ENCODE results near the gene PTHLH.

Gene PTHLH

DNA sequence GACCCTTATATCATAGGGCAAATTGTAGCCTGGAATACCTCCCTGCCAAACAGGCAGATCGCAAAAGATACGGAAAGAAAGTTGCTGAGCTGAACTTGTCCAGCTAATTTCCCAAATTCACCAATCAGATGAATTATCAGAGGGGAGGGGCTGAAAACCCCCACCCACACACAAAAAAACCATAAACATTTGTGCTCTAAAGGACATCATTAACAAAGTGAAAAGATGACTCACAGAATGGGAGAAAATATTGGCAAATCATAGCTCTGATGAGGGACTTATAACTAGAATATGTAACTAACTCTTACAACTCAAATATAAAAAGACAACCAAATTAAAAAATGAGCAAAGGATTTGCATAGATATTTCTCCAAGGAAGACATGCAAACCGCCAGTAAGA, 36.3 kb downstream of the PTHLH start:
- TF ChIP-seq, protein P1, sequence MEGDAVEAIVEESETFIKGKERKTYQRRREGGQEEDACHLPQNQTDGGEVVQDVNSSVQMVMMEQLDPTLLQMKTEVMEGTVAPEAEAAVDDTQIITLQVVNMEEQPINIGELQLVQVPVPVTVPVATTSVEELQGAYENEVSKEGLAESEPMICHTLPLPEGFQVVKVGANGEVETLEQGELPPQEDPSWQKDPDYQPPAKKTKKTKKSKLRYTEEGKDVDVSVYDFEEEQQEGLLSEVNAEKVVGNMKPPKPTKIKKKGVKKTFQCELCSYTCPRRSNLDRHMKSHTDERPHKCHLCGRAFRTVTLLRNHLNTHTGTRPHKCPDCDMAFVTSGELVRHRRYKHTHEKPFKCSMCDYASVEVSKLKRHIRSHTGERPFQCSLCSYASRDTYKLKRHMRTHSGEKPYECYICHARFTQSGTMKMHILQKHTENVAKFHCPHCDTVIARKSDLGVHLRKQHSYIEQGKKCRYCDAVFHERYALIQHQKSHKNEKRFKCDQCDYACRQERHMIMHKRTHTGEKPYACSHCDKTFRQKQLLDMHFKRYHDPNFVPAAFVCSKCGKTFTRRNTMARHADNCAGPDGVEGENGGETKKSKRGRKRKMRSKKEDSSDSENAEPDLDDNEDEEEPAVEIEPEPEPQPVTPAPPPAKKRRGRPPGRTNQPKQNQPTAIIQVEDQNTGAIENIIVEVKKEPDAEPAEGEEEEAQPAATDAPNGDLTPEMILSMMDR (IDR thresholded peaks at IDR 0.05) = no peak

GRCh38 chr12:27934276-27934675, 38.3 kb downstream of the PTHLH start:
- TF ChIP-seq, protein P1 (IDR thresholded peaks at IDR 0.05) = no peak

- TF ChIP-seq, protein P1 (IDR thresholded peaks at IDR 0.05) = no peak
Observed at GRCh38 chr12:27931390-27931789, 41.1 kb downstream of the PTHLH start.

DNA sequence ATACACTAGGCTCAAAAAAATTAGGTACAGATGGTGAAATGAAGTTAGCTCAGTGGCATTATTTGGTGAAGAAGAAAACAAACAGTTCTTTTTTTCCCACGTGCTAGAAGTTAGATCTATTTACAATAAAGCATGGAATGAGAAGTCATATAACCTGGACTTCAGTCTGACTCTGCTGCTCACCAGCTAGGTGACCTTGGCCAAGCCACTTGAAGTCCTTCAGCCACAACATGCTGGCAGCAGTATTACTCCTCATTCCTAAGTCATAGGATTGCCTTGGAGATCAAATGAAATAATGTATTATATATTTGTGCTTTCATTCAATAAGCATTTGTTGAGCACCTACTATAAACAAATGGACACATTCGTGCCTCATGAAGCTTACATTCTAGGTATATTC, 45.2 kb downstream of the PTHLH start:
- TF ChIP-seq, protein P1 (IDR thresholded peaks at IDR 0.05) = no peak

DNA sequence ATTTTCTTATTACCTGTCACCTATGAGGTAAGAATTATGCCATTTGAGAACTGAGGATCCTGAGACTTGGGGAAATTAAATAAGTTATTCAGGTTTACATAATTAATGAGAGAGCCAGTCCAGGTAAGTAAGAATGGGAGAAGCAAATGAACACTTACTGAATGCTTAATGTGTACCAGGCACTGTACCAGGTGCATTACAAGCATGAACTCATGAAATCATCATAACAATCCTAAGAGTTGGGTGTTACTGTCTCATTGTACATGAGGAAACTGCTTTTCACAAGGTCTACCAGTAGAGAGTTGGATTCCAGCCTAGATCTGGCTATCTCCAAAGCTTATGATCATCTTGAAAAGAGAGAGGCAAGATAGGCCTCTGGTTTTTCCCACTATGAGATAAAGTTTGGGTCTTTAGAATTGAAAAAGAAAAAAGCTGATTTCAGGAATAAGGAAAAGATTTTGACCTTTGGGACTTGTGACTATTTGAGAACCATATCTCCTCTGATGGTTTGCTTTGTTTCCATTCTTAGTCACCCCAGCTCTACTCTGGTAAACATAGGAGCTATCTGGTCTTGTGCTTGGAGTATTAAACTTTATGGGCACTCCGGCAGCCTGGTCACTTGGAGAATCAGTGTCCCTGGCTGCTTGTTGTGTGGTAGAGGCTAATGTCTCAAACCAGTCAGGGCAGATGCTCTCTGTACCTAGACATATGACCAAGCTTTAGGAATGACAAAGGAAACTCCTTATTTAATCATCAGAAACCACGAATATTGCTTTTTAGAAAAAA, 48.0 kb downstream of the PTHLH start:
- TF ChIP-seq, protein P1 (IDR thresholded peaks at IDR 0.05) = no peak

GRCh38 chr12:27922531-27923139, 49.9 kb downstream of the PTHLH start:
- TF ChIP-seq, protein P1 (IDR thresholded peaks at IDR 0.05) = no peak

- TF ChIP-seq, protein P1 (IDR thresholded peaks at IDR 0.05) = no peak
Observed at GRCh38 chr12:27919671-27920235, 52.8 kb downstream of the PTHLH start.
